SJSA1 (cell line): ENCODE data around the gene SHD. TPM values are rescaled to one million over a fixed set of nuclear protein-coding genes. Genes with fewer than 3 reads are reported as not detected.
"Not testable (repeated sequence)": the region's sequence is repeated elsewhere in the genome, so short reads cannot be mapped to it uniquely, and the experiment has no call there.

Experiments
- DNase-seq, 2 experiments: peaks; one replicate each; pipeline ENCODE4 v3.0.0-alpha.2; 2015 to 2020; ENCODE audit warnings: low spot score in 2 of 2, low read depth in 1 of 2
- H3K27ac ChIP-seq: fragments of 250-450 bp; sonication (Bioruptor Pico); 2 replicates; pipeline ENCODE4 v1.5.1; 2020; ENCODE audit warnings: mild to moderate bottlenecking, moderate library complexity
- H3K27me3 ChIP-seq: fragments of 250-450 bp; sonication (Bioruptor Pico); replicated peaks from 2 replicates; pipeline ENCODE4 v1.5.1; 2020; ENCODE audit warnings: mild to moderate bottlenecking, moderate library complexity
- H3K36me3 ChIP-seq: fragments of 250-450 bp; sonication (Bioruptor Pico); 2 replicates; pipeline ENCODE4 v1.5.1; 2020; ENCODE audit warnings: mild to moderate bottlenecking
- H3K4me1 ChIP-seq: fragments of 250-450 bp; sonication (Bioruptor Pico); replicated peaks from 2 replicates; pipeline ENCODE4 v1.6.1; 2021; ENCODE audit warnings: mild to moderate bottlenecking
- H3K4me3 ChIP-seq: fragments of 250-450 bp; sonication (Bioruptor Pico); 2 replicates; pipeline ENCODE4 v1.5.1; 2020; ENCODE audit warnings: mild to moderate bottlenecking
- H3K9me3 ChIP-seq: fragments of 250-450 bp; sonication (Bioruptor Pico); replicated peaks from 2 replicates; pipeline ENCODE4 v1.5.1; 2020; ENCODE audit warnings: mild to moderate bottlenecking
- total RNA-seq: library from RNA; depleted of rRNA; stranded (reverse); fragments of >200 nt; shearing (Covaris generic); gene quantifications from 2 replicates; pipeline ENCODE4 v1.2.3, GENCODE V29; 2014

The SHD gene
- total RNA-seq, 1 experiment from 2014 or later, result not detected

DNA sequence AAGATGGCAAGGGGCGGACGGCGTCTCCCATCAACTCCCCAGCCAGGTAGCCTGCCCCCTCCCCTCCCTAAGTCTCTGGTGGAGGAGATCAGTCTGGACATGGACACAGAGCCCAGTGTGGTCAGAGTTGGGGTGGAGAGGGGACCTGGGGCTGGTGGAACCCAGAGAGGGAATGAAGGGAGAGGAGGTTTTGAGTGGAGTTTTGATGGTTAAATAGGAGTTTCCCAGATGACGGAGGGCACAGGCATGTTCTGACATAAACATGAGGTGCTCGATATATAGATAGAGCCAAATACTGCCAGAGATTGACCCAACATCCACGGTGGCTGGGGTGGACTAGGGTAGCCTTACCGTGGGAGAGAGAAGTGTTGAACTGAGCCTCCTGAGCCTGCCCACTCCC is 39.4 kb downstream of the SHD start:
- H3K27ac ChIP-seq, result no peak overlapping the region
- no peak overlapping the region for H3K4me3 ChIP-seq
- no peaks in the 10 kb centered on the region for H3K36me3 ChIP-seq
- DNase-seq, result no peak
- H3K27me3 ChIP-seq, result no peaks in the 10 kb centered on the region
- no peaks in the 10 kb centered on the region for H3K4me1 ChIP-seq
- H3K9me3 ChIP-seq, result no peaks in the 10 kb centered on the region

DNA sequence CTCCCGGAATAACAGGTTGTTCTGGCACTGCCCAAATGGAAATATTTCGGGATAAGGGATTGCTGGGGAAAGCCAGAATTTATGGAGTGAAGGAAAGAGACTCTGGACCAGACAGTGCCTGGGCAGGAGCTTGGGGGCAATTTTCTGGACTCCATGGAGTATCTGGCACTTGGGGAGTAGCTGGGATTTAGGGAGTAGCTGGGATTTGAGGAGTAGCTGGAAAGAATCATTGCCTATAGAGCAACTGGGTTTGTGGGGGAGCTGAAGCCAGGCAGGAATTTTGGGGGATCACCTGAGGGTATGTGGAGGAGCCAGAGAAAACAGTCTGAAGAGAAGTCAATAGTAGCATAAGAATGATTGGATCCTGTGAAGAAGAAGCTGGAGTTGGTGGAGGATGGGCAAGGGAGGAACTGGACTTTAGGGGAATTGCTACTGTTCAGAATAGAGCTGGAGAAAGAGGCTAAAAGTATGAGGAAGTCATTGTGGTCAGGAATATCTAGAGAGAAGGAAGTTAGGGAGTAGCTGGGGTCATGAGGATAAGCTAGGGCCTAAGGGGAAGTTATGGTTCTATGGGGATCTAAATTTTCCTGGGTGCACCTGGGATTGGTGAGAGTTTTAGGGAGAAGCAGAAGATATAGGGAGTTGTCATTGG is 40.1 kb downstream of the SHD start:
- H3K36me3 ChIP-seq, result no peaks in the 10 kb centered on the region
- no peak for DNase-seq
- no peaks in the 10 kb centered on the region for H3K27me3 ChIP-seq
- no peaks in the 10 kb centered on the region for H3K9me3 ChIP-seq
- H3K4me1 ChIP-seq, result no peaks in the 10 kb centered on the region
- no peak overlapping the region for H3K27ac ChIP-seq
- H3K4me3 ChIP-seq, result no peak overlapping the region

DNA sequence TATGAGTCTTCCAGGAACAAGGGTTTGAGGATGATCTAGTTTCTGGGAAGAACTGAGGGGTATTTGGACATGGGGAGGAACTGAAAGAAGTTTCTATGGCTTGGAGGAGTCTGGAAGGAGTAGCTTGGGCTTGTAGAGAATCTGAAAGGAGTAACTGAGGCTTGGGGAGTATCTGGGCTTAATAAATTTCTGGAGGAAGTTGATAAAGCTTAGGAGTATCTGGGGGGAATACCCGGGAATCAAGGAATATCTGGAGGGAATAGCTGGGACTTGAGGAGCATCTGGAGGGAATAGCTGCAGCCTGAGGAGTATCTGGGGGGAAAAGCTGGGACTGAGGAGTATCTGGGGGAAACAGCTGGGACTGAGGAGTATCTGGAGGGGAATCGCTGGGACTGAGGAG is 41.4 kb downstream of the SHD start:
- Histone ChIP-seq H3K27ac (no peak overlapping the region), H3K4me3 (no peak overlapping the region), H3K4me1 (no peaks in the 10 kb centered on the region), H3K36me3 (no peaks in the 10 kb centered on the region), H3K9me3 (no peaks in the 10 kb centered on the region), H3K27me3 (no peaks in the 10 kb centered on the region)
- DNase-seq, result no peak

DNA sequence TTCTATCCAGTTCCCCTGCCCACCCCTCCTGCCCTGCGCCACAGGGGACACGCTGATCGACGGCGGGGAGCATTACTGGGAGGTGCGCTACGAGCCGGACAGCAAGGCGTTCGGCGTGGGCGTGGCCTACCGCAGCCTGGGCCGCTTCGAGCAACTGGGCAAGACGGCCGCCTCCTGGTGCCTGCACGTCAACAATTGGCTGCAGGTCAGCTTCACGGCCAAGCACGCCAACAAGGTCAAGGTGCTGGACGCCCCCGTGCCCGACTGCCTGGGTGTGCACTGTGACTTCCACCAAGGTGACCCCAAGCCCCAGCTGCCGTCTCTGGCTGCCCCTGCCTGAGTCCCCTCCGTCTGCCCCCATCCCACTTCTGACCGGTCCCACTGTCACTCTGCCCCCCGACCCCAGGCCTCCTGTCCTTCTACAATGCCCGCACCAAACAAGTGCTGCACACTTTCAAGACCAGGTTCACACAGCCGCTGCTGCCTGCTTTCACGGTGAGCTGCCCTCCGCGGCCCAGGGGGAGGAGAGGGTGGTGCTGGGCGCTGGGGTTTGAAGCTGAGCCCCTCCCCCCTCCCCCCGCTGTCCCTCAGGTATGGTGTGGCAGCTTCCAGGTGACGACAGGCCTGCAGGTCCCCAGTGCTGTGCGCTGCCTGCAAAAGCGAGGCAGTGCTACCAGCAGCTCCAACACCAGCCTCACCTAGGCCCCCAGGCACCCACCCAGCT is 44.0 kb downstream of the SHD start:
- H3K9me3 ChIP-seq, result no peaks in the 10 kb centered on the region
- peak in 1 of 2 experiments; percentile 42 for DNase-seq
- no peaks in the 10 kb centered on the region for H3K36me3 ChIP-seq
- no peak overlapping the region for H3K4me3 ChIP-seq
- peaks cover 5% of the 10 kb centered on the region for H3K27me3 ChIP-seq
- peaks cover 13% of the 10 kb centered on the region for H3K4me1 ChIP-seq
- no peak overlapping the region for H3K27ac ChIP-seq

DNA sequence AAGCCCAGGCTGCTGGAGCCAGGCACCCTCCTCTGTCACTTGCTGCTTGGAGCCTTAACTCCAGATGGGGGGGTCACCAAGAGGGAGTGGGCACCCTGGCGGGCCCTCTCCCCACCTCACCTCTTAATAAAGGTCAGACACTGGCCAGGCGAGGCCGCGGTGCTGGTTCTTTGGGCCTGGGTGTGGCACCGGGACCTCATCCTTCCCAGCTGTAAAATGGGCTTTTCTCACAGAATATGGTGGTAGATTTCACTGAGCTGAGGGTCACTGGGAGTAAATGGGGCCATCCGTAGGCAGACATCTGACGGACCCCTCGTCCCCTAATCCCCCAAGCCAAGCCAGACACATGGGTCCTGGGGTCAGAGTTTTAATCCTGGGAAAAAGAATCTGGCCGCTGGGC is 44.6 kb downstream of the SHD start:
- H3K9me3 ChIP-seq, result no peaks in the 10 kb centered on the region
- H3K4me1 ChIP-seq, result peaks cover 17% of the 10 kb centered on the region
- no peak overlapping the region for H3K27ac ChIP-seq
- no peaks in the 10 kb centered on the region for H3K36me3 ChIP-seq
- no peak overlapping the region for H3K4me3 ChIP-seq
- peaks cover 5% of the 10 kb centered on the region for H3K27me3 ChIP-seq
- DNase-seq, result no peak

DNA sequence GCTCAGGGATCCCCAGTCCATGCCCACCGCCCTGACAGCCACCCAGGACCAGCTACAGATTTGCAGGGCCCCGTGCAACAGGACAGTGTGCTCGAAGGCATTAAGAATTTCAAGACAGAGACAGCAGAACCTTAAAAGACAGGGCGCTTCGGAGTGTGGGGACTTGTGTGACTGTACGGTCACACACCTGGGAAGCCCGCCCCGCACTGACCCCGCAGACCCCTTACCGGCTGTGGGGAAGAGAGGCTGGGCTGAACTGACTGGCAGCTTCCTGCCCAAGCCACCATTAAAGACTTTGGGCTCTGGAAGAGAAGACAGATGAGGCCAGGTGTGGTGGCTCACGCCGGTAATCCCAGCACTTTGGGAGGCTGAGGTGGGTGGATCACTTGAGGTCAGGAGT is 45.2 kb downstream of the SHD start:
- H3K4me3 ChIP-seq, result no peak overlapping the region
- no peak for DNase-seq
- peaks cover 5% of the 10 kb centered on the region for H3K27me3 ChIP-seq
- no peak overlapping the region for H3K27ac ChIP-seq
- no peaks in the 10 kb centered on the region for H3K36me3 ChIP-seq
- peaks cover 18% of the 10 kb centered on the region for H3K4me1 ChIP-seq
- H3K9me3 ChIP-seq, result no peaks in the 10 kb centered on the region

DNA sequence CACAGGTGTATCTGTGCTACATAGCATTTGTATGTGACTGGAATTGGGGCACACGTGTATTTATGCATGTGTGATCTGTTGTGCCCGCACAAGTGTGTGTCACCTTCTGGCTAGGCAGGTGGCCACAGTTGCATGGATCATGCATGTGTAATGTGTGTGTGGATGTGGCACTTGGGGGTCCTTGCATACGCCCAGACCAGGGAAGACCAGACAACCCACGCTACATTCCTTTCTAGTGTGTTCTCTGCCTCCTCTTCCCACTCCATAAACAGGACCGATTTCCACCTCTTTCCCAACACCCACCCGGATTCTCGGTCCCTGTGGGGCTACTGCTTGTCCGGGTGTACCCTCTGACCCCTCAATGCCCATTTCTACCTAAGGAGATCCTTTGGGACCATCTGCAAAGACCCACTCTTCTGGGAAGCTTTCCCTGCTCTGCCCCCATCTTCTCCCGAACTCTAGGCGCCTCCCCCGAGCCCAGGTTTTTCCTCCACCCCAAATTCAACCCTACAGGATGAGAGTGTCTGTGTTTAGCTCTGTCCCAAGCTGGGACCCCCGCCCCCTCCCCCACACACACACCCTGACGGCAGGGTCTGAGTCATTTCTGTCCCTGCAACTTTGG is 47.3 kb downstream of the SHD start:
- no peaks in the 10 kb centered on the region for H3K9me3 ChIP-seq

DNA sequence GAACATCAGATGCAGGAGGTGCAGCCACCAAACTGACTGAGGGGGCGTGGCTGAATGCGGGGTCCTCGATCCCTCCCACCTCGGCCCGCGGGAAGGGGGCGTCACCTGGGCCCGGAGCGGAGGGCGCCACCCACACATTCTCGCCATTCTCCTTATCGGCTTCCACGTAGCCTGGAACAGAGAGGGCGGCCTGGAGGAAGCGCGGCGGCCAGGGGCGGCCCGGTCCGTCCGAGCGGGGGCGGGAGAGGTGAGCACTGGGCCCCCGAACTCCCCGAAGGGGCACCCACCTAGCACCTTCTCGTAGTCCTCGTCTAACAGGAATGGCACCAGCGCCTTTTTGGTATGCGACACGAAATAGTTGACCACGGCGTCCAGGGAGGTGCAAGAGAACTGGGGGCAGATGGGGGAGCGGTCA is 47.8 kb downstream of the SHD start:
- no peak overlapping the region for H3K27ac ChIP-seq
- H3K36me3 ChIP-seq, result no peaks in the 10 kb centered on the region
- no peak overlapping the region for H3K4me3 ChIP-seq
- DNase-seq, result peak in 1 of 2 experiments; percentile 46
- no peaks in the 10 kb centered on the region for H3K9me3 ChIP-seq
- H3K27me3 ChIP-seq, result peaks cover 5% of the 10 kb centered on the region
- peaks cover 18% of the 10 kb centered on the region for H3K4me1 ChIP-seq

More for the DNA sequence above, 47.3 kb downstream of the SHD start:
- Histone ChIP-seq H3K4me1 (peaks cover 18% of the 10 kb centered on the region), H3K27me3 (peaks cover 5% of the 10 kb centered on the region), H3K4me3 (no peak overlapping the region), H3K27ac (no peak overlapping the region), H3K36me3 (no peaks in the 10 kb centered on the region)
- no peak for DNase-seq

DNA sequence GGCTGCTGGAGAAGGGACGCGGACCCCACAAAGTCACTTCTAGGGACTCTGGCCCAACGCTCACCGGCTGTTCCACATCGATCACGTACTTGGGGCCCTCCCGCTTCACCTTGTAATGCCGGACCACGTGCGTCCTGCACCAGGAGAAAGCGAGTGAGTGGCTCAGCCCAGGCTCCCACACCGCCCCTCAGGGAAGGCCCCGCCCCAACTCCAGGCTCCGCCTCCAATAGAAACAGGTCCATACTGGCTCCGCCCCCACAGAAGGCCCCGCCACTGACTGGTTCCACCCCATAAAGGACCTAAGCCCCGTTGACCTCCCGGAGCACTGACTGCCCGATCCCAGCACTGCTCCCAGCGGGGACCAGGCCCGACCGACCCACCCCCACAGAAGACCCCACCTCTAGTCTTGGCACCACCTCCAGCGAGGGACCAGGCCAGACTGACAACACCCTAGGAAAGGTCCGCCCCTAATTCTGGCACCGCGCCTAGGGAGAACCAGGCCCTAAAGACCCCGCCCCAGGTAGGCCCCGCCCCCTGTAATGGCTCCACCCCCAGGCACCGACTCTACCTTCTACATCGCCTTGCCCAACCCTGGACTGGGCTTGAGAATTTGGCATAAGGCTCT is 48.3 kb downstream of the SHD start:
- H3K27ac ChIP-seq, result no peak overlapping the region
- H3K4me3 ChIP-seq, result peak overlapping the region; percentile 32
- no peaks in the 10 kb centered on the region for H3K9me3 ChIP-seq
- H3K27me3 ChIP-seq, result peaks cover 5% of the 10 kb centered on the region
- peaks cover 18% of the 10 kb centered on the region for H3K4me1 ChIP-seq
- DNase-seq, result peak; percentile 39 to 68
- H3K36me3 ChIP-seq, result no peaks in the 10 kb centered on the region

DNA sequence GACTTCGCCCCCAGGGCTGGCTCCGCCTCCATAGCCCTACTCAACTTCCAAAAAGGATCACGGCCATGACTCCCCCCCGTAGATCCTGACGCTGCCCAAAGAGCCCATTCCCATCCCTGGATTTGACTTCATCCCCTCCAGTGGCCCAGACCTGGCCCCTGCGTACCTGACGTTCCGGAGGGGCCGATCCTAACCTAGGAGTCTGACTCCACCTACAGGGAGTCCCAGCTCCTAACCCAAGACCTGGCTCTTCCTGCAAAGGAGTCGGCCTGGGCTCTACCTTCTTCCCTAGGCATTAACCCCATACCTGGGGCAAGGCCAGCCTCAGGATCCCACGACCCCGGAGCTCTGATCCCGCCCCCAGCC is 48.8 kb downstream of the SHD start:
- Histone ChIP-seq H3K36me3 (no peaks in the 10 kb centered on the region), H3K9me3 (no peaks in the 10 kb centered on the region), H3K4me3 (peak overlapping the region; percentile 32), H3K4me1 (peaks cover 18% of the 10 kb centered on the region), H3K27me3 (peaks cover 5% of the 10 kb centered on the region), H3K27ac (no peak overlapping the region)
- DNase-seq, result peak in 1 of 2 experiments; percentile 47

DNA sequence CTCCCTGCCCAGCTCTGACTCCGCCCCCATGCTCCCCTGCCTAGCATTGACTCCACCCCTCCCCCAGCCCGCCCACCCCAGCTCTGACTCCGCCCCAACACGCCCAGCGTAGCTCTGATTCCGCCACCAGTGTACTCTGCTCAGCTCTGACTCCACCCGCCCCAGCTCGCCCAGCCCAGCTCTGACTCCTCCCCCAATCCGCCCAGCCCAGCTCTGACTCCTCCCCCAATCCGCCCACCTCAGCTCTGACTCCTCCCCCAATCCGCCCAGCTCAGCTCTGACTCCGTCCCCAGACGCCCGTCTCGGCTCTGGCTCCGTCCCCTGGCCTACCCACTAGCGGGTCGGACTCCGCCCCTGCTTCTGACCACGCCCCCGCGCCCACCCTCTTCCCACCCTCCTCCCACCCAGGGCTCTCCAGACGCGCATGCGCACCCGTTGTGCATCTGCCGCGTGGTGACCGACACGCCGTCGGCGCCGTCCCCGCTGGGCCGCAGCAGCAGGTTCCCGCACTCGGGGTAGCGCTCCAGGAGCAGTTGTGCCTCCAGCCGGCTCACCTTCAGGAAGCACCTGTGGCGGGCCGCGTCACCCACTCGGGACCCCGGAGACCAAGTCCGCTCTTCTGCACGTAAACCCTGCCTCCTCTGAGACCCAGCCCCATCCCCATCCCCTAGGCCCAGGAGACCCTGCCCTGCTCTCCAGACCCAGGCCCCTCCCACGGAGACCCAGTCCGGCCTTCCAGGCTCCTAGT is 49.4 kb downstream of the SHD start:
- peaks cover 18% of the 10 kb centered on the region for H3K4me1 ChIP-seq
- H3K27me3 ChIP-seq, result peaks cover 5% of the 10 kb centered on the region
- H3K36me3 ChIP-seq, result no peaks in the 10 kb centered on the region
- no peak overlapping the region for H3K27ac ChIP-seq
- H3K9me3 ChIP-seq, result no peaks in the 10 kb centered on the region
- peak overlapping the region; percentile 32 for H3K4me3 ChIP-seq
- DNase-seq, result peak; percentile 87 to 98

DNA sequence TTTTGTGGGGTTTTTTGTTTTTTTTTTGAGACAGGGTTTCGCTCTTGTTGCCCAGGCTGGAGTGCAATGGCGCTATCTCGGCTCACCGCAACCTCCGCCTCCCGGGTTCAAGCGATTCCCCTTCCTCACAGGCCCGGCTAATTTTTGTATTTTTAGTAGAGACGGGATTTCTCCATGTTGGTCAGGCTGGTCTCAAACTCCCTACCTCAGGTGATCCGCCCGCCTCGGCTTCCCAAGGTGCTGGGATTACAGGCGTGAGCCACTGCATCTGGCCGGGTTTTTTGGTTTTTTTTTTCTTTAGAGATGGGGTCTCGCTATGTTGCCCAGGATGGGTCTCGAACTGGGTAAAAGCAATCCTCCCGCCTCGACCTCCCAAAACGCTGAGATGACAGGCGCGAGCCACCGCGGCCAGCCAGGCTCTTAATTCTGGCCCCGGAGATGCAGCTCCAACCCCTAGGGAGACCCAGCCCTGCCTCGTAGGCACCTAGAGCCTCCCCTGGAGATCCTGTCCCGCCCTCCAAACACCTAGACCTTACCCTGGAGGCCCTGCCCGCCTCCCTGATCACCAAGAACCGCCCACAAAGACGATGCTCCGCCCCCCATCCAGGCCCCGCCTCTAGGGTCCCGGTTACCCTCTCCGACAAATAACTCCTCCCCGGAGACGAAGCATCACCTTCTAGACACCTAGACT is 50.1 kb downstream of the SHD start:
- Histone ChIP-seq H3K4me3 (peak overlapping the region; percentile 28; the same call in 1 of the 2 replicates), H3K4me1 (peaks cover 18% of the 10 kb centered on the region)
- DNase-seq, result peak in 1 of 2 experiments; percentile 50
- H3K9me3 ChIP-seq, H3K36me3 ChIP-seq, H3K27ac ChIP-seq, H3K27me3 ChIP-seq: not testable (repeated sequence)

DNA sequence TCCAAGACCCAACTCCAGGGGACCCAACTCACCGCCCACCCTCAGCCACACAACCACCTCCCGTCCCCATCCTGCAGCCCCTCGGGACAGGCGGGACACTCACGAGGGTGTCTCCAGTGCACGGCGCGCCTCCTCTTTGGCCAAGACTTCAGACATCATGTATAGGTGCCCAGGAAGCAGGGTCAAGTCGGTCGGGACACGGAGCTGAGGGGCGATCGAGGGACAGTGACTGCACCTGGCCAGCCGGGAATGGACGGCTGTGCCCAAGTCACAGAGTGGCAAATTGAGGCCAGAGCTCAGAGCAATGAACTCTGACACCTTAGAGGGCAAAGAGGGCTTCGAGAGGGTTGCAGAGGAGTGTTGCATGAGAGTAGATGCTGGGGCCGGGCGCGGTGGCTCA is 50.8 kb downstream of the SHD start:
- no peaks in the 10 kb centered on the region for H3K36me3 ChIP-seq
- H3K9me3 ChIP-seq, result no peaks in the 10 kb centered on the region
- no peak overlapping the region for H3K4me3 ChIP-seq
- peak in 1 of 2 experiments; percentile 40 for DNase-seq
- H3K27me3 ChIP-seq, result peaks cover 5% of the 10 kb centered on the region
- H3K27ac ChIP-seq, result no peak overlapping the region
- peaks cover 18% of the 10 kb centered on the region for H3K4me1 ChIP-seq
